SK-N-SH treated with all-trans-retinoic acid at 6 μM for 48 hours (cell line): ENCODE results near the gene PTPRG.

ENCODE experiments used
- ATAC-seq: fragments of 200-7000 bp; cut with Tn5 transposase; 3 replicates; pipeline ENCODE4 v1.9.1; 2020; ENCODE audit warnings: mild to moderate bottlenecking, moderate library complexity
- ARNTL ChIP-seq: fragments of 450-650 bp; formaldehyde crosslinking; IDR thresholded peaks from 2 replicates; pipeline ENCODE4 v1.5.0; 2020; ENCODE audit warnings: low read depth, mild to moderate bottlenecking, moderate library complexity, borderline replicate concordance
- BACH2 ChIP-seq: fragments of 250-450 bp; sonication (Bioruptor Pico); IDR thresholded peaks from 2 replicates; pipeline ENCODE4 v1.9.0; 2021; ENCODE audit warnings: mild to moderate bottlenecking, borderline replicate concordance
- CSDC2 ChIP-seq: fragments of 250-450 bp; sonication (Bioruptor Pico); IDR thresholded peaks from 2 replicates; pipeline ENCODE4 v1.5.0; 2020; ENCODE audit warnings: mild to moderate bottlenecking, moderate library complexity
- ESRRG ChIP-seq: fragments of 250-450 bp; sonication (Bioruptor Pico); IDR thresholded peaks from 2 replicates; pipeline ENCODE4 v1.6.1; 2021; ENCODE audit warnings: mild to moderate bottlenecking
- GLIS3 ChIP-seq: fragments of 250-450 bp; sonication (Bioruptor Pico); IDR thresholded peaks from 2 replicates; pipeline ENCODE4 v1.5.0; 2020; ENCODE audit warnings: mild to moderate bottlenecking, moderate library complexity
- ISL1 ChIP-seq: fragments of 250-450 bp; sonication (Bioruptor Pico); IDR thresholded peaks from 2 replicates; pipeline ENCODE4 v2.1.2; 2022; ENCODE audit warnings: mild to moderate bottlenecking, moderate library complexity
- OSR1 ChIP-seq: fragments of 250-450 bp; sonication (Bioruptor Pico); IDR thresholded peaks from 2 replicates; pipeline ENCODE4 v1.8.0; 2022; ENCODE audit warnings: moderate library complexity, mild to moderate bottlenecking, inconsistent platforms
- PPARA ChIP-seq: fragments of 250-450 bp; sonication (Bioruptor Pico); IDR thresholded peaks from 2 replicates; pipeline ENCODE4 v1.5.0; 2020; ENCODE audit warnings: mild to moderate bottlenecking, borderline replicate concordance
- SNAI2 ChIP-seq: fragments of 250-450 bp; sonication (Bioruptor Pico); IDR thresholded peaks from 2 replicates; pipeline ENCODE4 v1.5.0; 2020; ENCODE audit warnings: mild to moderate bottlenecking, moderate library complexity
- TOX ChIP-seq: fragments of 250-450 bp; sonication (Bioruptor Pico); IDR thresholded peaks from 2 replicates; pipeline ENCODE4 v1.8.0; 2021; ENCODE audit warnings: mild to moderate bottlenecking, moderate library complexity, borderline replicate concordance
- TSHZ2 ChIP-seq: fragments of 250-450 bp; sonication (Bioruptor Pico); IDR thresholded peaks from 2 replicates; pipeline ENCODE4 v1.5.0; 2020; ENCODE audit warnings: mild to moderate bottlenecking, moderate library complexity
- ZNF565 ChIP-seq: fragments of 450-650 bp; formaldehyde crosslinking; conservative IDR thresholded peaks from 2 replicates; pipeline ENCODE4 v1.5.0; 2020; ENCODE audit warnings: low read depth, mild to moderate bottlenecking, moderate library complexity
- ZNF8 ChIP-seq: fragments of 450-650 bp; formaldehyde crosslinking; IDR thresholded peaks from 2 replicates; pipeline ENCODE4 v1.5.0; 2020; ENCODE audit warnings: mild to moderate bottlenecking, moderate library complexity
- TF ChIP-seq, protein P1 (sequence below): fragments of 250-450 bp; sonication (Bioruptor Pico); IDR thresholded peaks from 2 replicates; pipeline ENCODE4 v1.8.0; 2020; ENCODE audit warnings: mild to moderate bottlenecking, moderate library complexity, borderline replicate concordance
- TF ChIP-seq, protein P2 (sequence below): fragments of 250-450 bp; sonication (Bioruptor Pico); IDR thresholded peaks from 2 replicates; pipeline ENCODE4 v1.8.0; 2021; ENCODE audit warnings: low read depth, mild to moderate bottlenecking, moderate library complexity, borderline replicate concordance

The PTPRG gene

DNA sequence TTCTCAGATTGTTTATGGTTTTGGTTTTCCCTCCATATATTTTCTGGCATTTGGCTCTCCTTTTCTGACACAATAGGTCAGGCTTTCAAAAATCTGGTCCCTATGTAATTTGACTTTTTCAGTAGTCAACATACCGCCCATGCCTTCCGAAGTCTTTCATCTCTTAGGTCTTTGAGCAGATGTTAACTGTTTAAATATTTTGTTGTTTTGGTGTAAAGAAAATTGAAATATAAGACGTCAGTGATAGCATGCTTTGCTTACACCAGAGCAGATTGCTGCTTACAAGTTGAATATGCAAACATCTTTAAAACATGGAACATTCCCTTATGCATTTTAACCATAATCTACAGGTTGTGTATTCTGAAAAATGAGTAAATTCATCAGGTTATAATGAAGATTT, 233.0 kb downstream of the PTPRG start:
- ATAC-seq = no peak

DNA sequence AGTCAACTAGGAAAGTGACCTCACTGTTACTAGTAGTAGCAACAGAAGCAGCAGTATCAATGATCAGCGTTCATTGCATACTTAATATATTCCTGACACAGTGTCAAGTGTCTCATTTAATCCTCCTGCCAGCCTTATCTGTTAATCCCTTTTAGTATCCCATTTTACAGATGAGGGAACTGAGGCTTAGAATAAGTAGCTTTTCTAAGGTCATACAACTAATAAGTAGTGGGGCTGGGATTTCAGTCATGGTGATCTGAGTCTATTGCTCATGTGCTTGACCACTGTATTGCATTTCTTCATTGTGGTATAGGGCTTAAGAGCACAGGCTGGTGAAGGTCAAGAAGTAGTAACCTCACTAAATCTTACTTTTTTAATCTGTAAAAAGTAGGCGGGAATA, 233.6 kb downstream of the PTPRG start:
- TF ChIP-seq CSDC2 (CRISPR knock-in tag) (no peak), TSHZ2 (CRISPR knock-in tag) (no peak), TOX (CRISPR knock-in tag) (no peak), ZNF8 (CRISPR knock-in tag) (no peak), ESRRG (no peak)
- TF ChIP-seq, protein P1, sequence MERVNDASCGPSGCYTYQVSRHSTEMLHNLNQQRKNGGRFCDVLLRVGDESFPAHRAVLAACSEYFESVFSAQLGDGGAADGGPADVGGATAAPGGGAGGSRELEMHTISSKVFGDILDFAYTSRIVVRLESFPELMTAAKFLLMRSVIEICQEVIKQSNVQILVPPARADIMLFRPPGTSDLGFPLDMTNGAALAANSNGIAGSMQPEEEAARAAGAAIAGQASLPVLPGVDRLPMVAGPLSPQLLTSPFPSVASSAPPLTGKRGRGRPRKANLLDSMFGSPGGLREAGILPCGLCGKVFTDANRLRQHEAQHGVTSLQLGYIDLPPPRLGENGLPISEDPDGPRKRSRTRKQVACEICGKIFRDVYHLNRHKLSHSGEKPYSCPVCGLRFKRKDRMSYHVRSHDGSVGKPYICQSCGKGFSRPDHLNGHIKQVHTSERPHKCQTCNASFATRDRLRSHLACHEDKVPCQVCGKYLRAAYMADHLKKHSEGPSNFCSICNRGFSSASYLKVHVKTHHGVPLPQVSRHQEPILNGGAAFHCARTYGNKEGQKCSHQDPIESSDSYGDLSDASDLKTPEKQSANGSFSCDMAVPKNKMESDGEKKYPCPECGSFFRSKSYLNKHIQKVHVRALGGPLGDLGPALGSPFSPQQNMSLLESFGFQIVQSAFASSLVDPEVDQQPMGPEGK (CRISPR knock-in tag) = no peak
- TF ChIP-seq, protein P2, sequence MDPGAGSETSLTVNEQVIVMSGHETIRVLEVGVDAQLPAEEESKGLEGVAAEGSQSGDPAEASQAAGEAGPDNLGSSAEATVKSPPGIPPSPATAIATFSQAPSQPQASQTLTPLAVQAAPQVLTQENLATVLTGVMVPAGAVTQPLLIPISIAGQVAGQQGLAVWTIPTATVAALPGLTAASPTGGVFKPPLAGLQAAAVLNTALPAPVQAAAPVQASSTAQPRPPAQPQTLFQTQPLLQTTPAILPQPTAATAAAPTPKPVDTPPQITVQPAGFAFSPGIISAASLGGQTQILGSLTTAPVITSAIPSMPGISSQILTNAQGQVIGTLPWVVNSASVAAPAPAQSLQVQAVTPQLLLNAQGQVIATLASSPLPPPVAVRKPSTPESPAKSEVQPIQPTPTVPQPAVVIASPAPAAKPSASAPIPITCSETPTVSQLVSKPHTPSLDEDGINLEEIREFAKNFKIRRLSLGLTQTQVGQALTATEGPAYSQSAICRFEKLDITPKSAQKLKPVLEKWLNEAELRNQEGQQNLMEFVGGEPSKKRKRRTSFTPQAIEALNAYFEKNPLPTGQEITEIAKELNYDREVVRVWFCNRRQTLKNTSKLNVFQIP (CRISPR knock-in tag) = no peak
- ATAC-seq = no peak

More for the DNA sequence above, 233.0 kb downstream of the PTPRG start:
- TF ChIP-seq BACH2 (CRISPR knock-in tag) (no peak), ARNTL (no peak), SNAI2 (CRISPR knock-in tag) (no peak), TSHZ2 (CRISPR knock-in tag) (no peak), ZNF8 (CRISPR knock-in tag) (no peak)
- TF ChIP-seq, protein P1 (CRISPR knock-in tag) = no peak

- ATAC-seq = no peak
- TF ChIP-seq BACH2 (CRISPR knock-in tag) = no peak
Observed at GRCh38 chr3:61796088-61796680, 234.8 kb downstream of the PTPRG start.

DNA sequence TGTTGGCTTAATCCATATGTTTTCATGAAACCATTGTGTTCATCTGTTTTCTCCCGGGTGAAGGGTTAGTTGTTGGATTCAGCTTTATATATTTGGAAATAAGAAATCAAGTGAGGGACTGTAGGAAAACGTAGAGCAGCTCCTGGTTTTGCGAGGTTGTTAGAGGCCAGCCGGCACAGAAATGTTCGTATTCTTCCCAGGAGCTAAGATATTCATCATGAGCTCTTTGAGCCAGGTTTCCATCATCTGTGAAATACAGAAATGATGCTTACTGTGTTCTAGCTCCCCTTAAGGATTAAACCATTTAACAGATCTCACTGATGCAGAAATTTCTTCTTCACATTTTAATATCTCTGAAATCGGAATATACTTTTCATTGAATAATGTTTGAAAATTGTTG, 235.5 kb downstream of the PTPRG start:
- no peak for ATAC-seq
- TF ChIP-seq CSDC2 (CRISPR knock-in tag) (no peak), ISL1 (no peak), ESRRG (no peak), OSR1 (CRISPR knock-in tag) (no peak), TSHZ2 (CRISPR knock-in tag) (no peak), PPARA (no peak), ZNF565 (no peak), SNAI2 (CRISPR knock-in tag) (no peak), GLIS3 (CRISPR knock-in tag) (no peak)
- TF ChIP-seq, protein P1 (CRISPR knock-in tag) = no peak
- TF ChIP-seq, all 23 proteins: peak for 0
